OCI-M1 (cell line): ENCODE measurements around the gene UGT1A5.
"Not testable (repeated sequence)": the region's sequence is repeated elsewhere in the genome, so short reads cannot be mapped to it uniquely, and the experiment has no call there.

Experiments used
- DNase-seq: peaks from one replicate; lab custom pipeline; 2025; lab: John Stamatoyannopoulos, UW

The UGT1A5 gene

GRCh38 chr2:233746475-233747282 is 34.0 kb downstream of the UGT1A5 start:
- DNase-seq = no peak

GRCh38 chr2:233747283-233747544 is 34.5 kb downstream of the UGT1A5 start:
- DNase-seq = no peak

GRCh38 chr2:233750689-233751088 is 38.0 kb downstream of the UGT1A5 start:
- DNase-seq = not testable (repeated sequence)

- DNase-seq = not testable (repeated sequence)
Observed at GRCh38 chr2:233751212-233752009, 38.7 kb downstream of the UGT1A5 start.

DNA sequence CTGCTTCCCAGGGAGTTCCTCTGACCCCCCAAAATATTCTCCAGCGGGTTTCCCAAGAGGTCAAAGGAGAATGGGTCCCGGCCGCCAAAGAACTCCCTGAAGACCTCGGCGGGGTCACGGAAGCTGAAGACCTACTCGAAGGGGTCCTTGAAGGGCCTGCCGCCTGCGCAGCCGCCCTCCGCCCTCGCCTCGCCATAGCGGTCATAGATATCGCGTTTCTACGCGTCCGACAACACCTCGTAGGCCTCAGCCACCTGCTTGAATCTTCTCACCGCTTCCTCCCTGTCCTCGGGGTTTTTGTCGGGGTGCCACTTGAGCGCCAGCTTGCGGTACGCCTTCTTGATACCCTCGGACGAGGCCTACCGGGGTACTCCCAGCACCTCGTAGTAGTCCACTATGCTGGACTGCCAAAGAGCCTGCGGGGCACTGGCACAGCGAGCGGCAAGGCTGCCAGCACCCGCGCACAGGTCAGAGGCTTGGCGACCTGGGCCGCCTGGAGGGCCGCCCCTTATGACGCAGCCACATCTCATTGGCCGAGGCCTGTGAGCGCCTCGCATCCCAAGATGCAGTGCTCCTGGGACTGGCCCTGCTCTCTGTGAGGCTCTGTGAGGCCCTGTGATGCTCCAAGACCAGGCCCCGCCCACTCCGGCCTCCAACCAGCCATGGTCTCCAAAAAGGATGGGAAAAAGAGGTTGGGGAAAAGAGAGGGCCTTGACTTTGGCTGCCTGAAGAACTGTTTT is 42.3 kb downstream of the UGT1A5 start:
- no peak for DNase-seq

DNA sequence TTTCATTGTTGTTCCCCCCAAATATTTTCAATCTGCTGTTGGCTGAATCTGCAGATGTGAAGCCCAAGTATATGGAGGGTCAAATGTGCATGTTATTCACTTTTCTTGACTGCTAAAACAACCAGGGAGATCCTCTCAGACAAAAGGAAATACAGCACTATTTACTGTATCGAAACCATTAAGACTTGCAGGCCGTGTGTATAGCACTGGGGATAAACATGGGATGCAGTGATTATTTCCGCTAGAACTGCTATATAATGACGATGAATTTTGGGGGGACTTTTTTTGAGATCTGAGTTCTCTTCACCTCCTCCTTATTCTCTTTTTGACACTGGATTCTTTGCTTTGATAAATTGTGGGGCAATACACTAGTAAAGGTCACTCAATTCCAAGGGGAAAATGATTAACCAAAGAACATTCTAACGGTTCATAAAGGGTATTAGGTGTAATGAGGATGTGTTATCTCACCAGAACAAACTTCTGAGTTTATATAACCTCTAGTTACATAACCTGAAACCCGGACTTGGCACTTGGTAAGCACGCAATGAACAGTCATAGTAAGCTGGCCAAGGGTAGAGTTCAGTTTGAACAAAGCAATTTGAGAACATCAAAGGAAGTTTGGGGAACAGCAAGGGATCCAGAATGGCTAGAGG is 43.8 kb downstream of the UGT1A5 start:
- no peak for DNase-seq

DNA sequence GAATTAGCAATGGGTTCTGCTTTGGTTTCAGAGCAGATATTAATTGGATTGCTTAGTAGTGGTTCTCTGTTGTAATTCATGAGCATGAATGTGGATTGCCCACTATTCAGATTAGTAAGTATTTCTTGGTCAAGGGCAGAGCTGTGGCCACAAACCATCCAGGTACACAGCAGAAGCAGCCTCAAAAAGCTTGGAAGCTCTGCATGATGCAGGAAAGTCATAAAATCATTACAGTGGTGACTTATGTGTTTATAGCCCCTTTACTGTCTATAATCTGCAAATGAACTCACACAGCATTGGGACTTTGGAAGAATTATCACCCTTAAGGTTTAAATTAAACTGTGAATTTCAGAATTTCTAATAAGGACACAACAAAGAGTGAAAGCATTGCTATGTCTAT is 45.4 kb downstream of the UGT1A5 start:
- no peak for DNase-seq

GRCh38 chr2:233758849-233759248 is 46.1 kb downstream of the UGT1A5 start:
- no peak for DNase-seq

DNA sequence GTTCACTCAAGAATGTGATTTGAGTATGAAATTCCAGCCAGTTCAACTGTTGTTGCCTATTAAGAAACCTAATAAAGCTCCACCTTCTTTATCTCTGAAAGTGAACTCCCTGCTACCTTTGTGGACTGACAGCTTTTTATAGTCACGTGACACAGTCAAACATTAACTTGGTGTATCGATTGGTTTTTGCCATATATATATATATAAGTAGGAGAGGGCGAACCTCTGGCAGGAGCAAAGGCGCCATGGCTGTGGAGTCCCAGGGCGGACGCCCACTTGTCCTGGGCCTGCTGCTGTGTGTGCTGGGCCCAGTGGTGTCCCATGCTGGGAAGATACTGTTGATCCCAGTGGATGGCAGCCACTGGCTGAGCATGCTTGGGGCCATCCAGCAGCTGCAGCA is 47.3 kb downstream of the UGT1A5 start, which contains the start of gene UGT1A1:
UGT1A1 (plus strand) TSS at position 228 of the 400 bp plus-strand sequence; CDS start at position 246, 18 bp downstream.
- no peak for DNase-seq

DNA sequence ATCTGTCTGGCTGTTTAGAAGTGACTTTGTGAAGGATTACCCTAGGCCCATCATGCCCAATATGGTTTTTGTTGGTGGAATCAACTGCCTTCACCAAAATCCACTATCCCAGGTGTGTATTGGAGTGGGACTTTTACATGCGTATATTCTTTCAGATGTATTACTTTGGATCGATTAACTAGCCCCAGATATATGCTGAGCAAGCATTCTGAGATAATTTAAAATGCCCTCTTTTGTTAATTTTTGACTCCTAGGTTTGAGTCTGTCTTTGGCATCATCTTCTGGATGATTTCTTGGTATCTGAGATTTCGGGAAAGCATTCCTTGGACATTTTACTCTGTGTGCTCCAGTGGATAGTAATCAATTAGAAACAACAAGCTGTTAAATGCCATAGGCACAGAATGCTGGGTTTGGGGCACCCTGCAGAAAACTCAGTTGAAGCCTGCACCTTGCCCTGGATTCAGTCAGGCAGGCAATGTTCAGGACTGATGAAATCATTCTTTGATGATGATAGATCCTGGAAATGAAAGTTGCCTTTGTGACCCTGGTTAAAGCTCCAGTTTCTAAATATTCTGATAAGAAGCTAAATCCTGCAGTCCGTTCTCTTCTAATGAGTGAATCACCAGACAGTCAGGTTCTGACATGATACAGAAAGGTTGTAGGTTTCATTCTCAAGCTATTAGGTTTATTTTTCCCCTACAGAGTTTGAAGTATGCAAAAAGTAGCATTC is 48.5 kb downstream of the UGT1A5 start:
- no peak for DNase-seq

- DNase-seq = no peak
Observed at GRCh38 chr2:233764264-233764663, 51.6 kb downstream of the UGT1A5 start.

DNA sequence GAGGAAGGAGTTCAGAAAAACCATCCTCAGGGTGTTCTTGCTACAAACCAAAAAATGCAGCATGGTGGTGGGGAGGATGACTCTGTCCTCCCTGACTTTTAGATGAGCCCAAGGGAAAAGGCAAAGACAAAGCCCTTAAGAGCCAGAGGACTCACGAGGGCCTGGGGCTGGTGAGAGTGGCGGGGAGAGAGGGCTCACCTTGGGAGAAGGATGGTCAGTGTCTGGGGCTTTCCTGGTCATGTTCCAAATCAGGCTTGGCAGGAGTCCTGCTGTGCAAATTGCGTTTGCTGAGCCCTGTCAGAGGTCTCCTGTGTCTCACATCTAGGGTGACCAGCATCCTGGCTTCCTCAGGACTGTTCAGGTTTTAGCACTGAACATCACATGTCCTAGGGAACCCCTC is 52.1 kb downstream of the UGT1A5 start:
- no peak for DNase-seq

GRCh38 chr2:233766416-233766815 is 53.7 kb downstream of the UGT1A5 start:
- DNase-seq = no peak

DNA sequence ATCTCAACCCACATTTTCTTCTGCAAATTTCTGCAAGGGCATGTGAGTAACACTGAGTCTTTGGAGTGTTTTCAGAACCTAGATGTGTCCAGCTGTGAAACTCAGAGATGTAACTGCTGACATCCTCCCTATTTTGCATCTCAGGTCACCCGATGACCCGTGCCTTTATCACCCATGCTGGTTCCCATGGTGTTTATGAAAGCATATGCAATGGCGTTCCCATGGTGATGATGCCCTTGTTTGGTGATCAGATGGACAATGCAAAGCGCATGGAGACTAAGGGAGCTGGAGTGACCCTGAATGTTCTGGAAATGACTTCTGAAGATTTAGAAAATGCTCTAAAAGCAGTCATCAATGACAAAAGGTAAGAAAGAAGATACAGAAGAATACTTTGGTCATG is 55.4 kb downstream of the UGT1A5 start:
- no peak for DNase-seq

GRCh38 chr2:233769260-233769659 is 56.6 kb downstream of the UGT1A5 start:
- DNase-seq = no peak

GRCh38 chr2:233772153-233772552 is 59.4 kb downstream of the UGT1A5 start:
- no peak for DNase-seq

- DNase-seq = no peak
Observed at GRCh38 chr2:233772583-233772982, 59.9 kb downstream of the UGT1A5 start.

GRCh38 chr2:233773854-233774253 is 61.1 kb downstream of the UGT1A5 start:
- no peak for DNase-seq

GRCh38 chr2:233775414-233775813 is 62.7 kb downstream of the UGT1A5 start:
- DNase-seq = no peak

- no peak for DNase-seq
Observed at GRCh38 chr2:233778030-233778429, 65.3 kb downstream of the UGT1A5 start, which contains the start of gene MROH2A. Gene MROH2A (plus strand): TSS chr2:233778330. CDS start chr2:233779359, 1,029 bp downstream.

DNA sequence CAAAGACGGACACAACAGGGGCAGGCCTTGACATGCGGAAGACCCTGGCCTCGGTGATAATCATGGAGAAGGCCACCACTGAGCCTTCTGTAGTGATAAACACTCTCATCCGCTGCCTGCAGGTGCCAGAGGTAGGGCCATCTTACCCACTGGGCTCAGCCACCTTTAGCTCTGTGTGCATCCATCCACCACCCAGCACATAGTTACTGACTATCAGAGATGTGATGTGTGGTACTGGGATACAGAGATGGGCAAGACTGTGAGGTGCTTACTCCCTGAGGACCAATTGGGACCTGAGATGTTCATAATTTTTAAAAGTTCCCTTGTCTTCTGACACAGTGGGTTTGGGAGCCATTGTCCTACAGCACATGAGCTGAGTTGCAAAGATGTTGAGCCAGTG is 67.0 kb downstream of the UGT1A5 start:
- DNase-seq = no peak
